T-cell (primary cell): Measurements from ENCODE around the gene PFDN4. TPM values are rescaled to one million over a fixed set of nuclear protein-coding genes. Genes with fewer than 3 reads are reported as not detected.
A peak's percentile ranks its signal among the peaks of the same experiment; 100 is the strongest.

Experiments
- ATAC-seq, 4 experiments: fragments of 200-7000 bp in 3 of 4; fragments of 150-1000 bp in 1 of 4; cut with Tn5 transposase; replicated peaks in 1 of 4; 1 replicate in 3 of 4; 2 replicates in 1 of 4; pipeline ENCODE4 v1.10.0; 2021; ENCODE audit warnings: moderate library complexity in 3 of 4, mild to moderate bottlenecking in 2 of 4, moderate number of reproducible peaks in 1 of 4
- CTCF ChIA-PET, 2 donors: fragments of 300-600 bp; sonication (Branson Sonifier 250); formaldehyde crosslinking; loops; one replicate each; lab custom pipeline; 2022; ENCODE audit warnings: antibody characterized with exemption in 2 of 2; lab: Charles Lee
- POLR2A ChIA-PET, 2 donors: fragments of 300-600 bp; sonication (Branson Sonifier 250); formaldehyde crosslinking; loops; one replicate each; lab custom pipeline; 2022; ENCODE audit warnings: antibody characterized with exemption in 2 of 2; lab: Charles Lee
- DNase-seq, 35 experiments: peaks; one replicate each; pipeline versions ENCODE4 v3.0.0 to v3.0.0-alpha.2; 2013 to 2023
- H3K27ac ChIP-seq: one replicate; pipeline ENCODE4 v1.5.1; 2013; ENCODE audit warnings: low read length
- H3K27me3 ChIP-seq, 2 experiments: replicated peaks in 1 of 2; 1 replicate in 1 of 2; 2 replicates in 1 of 2; pipeline versions ENCODE4 v1.6.1 to v1.7.0; 2013; ENCODE audit warnings: low read length in 1 of 2, mixed read lengths in 1 of 2; ENCODE audit not compliant: control insufficient read depth in 2 of 2, insufficient read depth in 2 of 2; ENCODE audit errors: extremely low read depth in 1 of 2
- H3K36me3 ChIP-seq, 2 donors: 1 replicate in 1 of 2; 2 replicates in 1 of 2; pipeline versions ENCODE4 v1.6.1 to v1.7.0; 2013; ENCODE audit warnings: low read length in 1 of 2; ENCODE audit not compliant: control insufficient read depth in 2 of 2, insufficient read depth in 1 of 2; ENCODE audit errors: extremely low read depth in 1 of 2
- H3K4me1 ChIP-seq, 2 experiments: 1 replicate in 1 of 2; 2 replicates in 1 of 2; pipeline versions ENCODE4 v1.6.1 to v1.7.0; 2013; ENCODE audit warnings: low read length in 2 of 2, mixed read lengths in 1 of 2; ENCODE audit not compliant: insufficient read depth in 2 of 2, control insufficient read depth in 1 of 2; ENCODE audit errors: extremely low read depth in 1 of 2
- H3K4me3 ChIP-seq, 2 donors: 1 replicate in 1 of 2; 2 replicates in 1 of 2; pipeline versions ENCODE4 v1.5.1 to v1.7.0; 2013; ENCODE audit warnings: mild to moderate bottlenecking in 2 of 2, low read length in 1 of 2, moderate library complexity in 1 of 2; ENCODE audit not compliant: control insufficient read depth in 1 of 2; ENCODE audit errors: extremely low read depth in 1 of 2
- H3K9me3 ChIP-seq: 2 replicates; pipeline ENCODE4 v1.7.0; 2013
- H3K27ac Mint-ChIP-seq, 2 donors: one replicate each; pipeline ENCODE4 v1.8.0; 2020 to 2021; ENCODE audit warnings: mild to moderate bottlenecking in 2 of 2, mixed read lengths in 2 of 2
- H3K27me3 Mint-ChIP-seq, 2 donors: one replicate each; pipeline ENCODE4 v1.8.0; 2021 to 2022; ENCODE audit warnings: mixed read lengths in 2 of 2
- H3K36me3 Mint-ChIP-seq: one replicate; pipeline ENCODE4 v1.8.0; 2021; ENCODE audit warnings: mixed read lengths
- H3K4me1 Mint-ChIP-seq, 3 donors: one replicate each; pipeline ENCODE4 v1.8.0; 2020 to 2022; ENCODE audit warnings: mixed read lengths in 3 of 3, mild to moderate bottlenecking in 1 of 3
- H3K4me3 Mint-ChIP-seq, 3 donors: one replicate each; pipeline ENCODE4 v1.8.0; 2020 to 2022; ENCODE audit warnings: mild to moderate bottlenecking in 3 of 3, mixed read lengths in 3 of 3, moderate library complexity in 3 of 3
- H3K9me3 Mint-ChIP-seq, 3 donors: one replicate each; pipeline ENCODE4 v1.8.0; 2020 to 2022; ENCODE audit warnings: mixed read lengths in 3 of 3
- WGBS: methylation state at CpG from one replicate; pipeline ENCODE4 v1.1.5; 2013; ENCODE audit warnings: missing lambda C conversion rate; ENCODE audit not compliant: insufficient coverage; 5-methylcytosine and 5-hydroxymethylcytosine counted together
- total RNA-seq, 35 experiments: library from RNA in 6 of 35; stranded (reverse) in 6 of 35; fragments of 120-200 nt in 1 of 35; gene quantifications; one replicate each; pipeline versions ENCODE4 v1.2.1 to v1.2.4 and lab custom pipeline; 2013 to 2026

PFDN4 gene
- total RNA-seq, 5 donors from 2014 or later (not counting 1 experiment from before 2014, with no cell fraction given): 14.9 to 19.2 (median 17.6) TPM

GRCh38 chr20:54219751-54220426 lies 12.0 kb downstream of the PFDN4 start:
- Mint-ChIP-seq H3K9me3 (no peaks in the 10 kb centered on the region), H3K4me1 (peaks cover 20 to 28% (median 22%) of the 10 kb centered on the region in 3 donors), H3K36me3 (peaks cover 26% of the 10 kb centered on the region), H3K27me3 (no peaks in the 10 kb centered on the region), H3K27ac (no peak overlapping the region), H3K4me3 (no peak overlapping the region)
- no peaks in the 10 kb centered on the region for H3K9me3 ChIP-seq
- ATAC-seq: no peak
- H3K36me3 ChIP-seq: peaks cover 2 to 9% of the 10 kb centered on the region in 2 donors
- DNase-seq: peak in 1 of 35 experiments; percentile 12
- H3K27me3 ChIP-seq: no peaks in the 10 kb centered on the region
- no peak overlapping the region for H3K27ac ChIP-seq
- WGBS: 100% methylated on average over 1 of the region's 6 CpGs
- CTCF ChIA-PET: interaction anchor here in 1 of 2 donors (0.9 kb wide), 1 partner anchor 11 kb away, joined by 3 read pairs; no protein-coding TSS in a partner anchor
- POLR2A ChIA-PET: interaction anchor here in 1 of 2 donors (0.5 kb wide), 1 partner anchor 501 kb away, joined by 3 read pairs; no protein-coding TSS in a partner anchor
- peaks cover 0 to 14% of the 10 kb centered on the region in 2 experiments for H3K4me1 ChIP-seq
- no peak overlapping the region for H3K4me3 ChIP-seq

GRCh38 chr20:54220722-54221121 lies 12.8 kb downstream of the PFDN4 start:
- Mint-ChIP-seq H3K4me3 (no peak overlapping the region), H3K27ac (peak overlapping the region in 1 of 2 donors; percentile 91), H3K27me3 (no peaks in the 10 kb centered on the region), H3K4me1 (peaks cover 20 to 24% (median 22%) of the 10 kb centered on the region in 3 donors), H3K9me3 (no peaks in the 10 kb centered on the region), H3K36me3 (peaks cover 25% of the 10 kb centered on the region)
- H3K9me3 ChIP-seq: no peaks in the 10 kb centered on the region
- no peak for ATAC-seq
- 77% methylated on average over 2 of the region's 6 CpGs for WGBS
- peaks cover 0 to 14% of the 10 kb centered on the region in 2 experiments for H3K4me1 ChIP-seq
- no peaks in the 10 kb centered on the region for H3K27me3 ChIP-seq
- peaks cover 2 to 6% of the 10 kb centered on the region in 2 donors for H3K36me3 ChIP-seq
- ChIA-PET CTCF (no interaction called here), POLR2A (no interaction called here)
- DNase-seq: no peak
- H3K27ac ChIP-seq: no peak overlapping the region
- no peak overlapping the region for H3K4me3 ChIP-seq

- DNase-seq (peak in 16 of 35 experiments; percentile 8 to 51 (median 18)), ATAC-seq (peak; percentile 68 to 93 (median 78))
- no peak overlapping the region for H3K27ac ChIP-seq
- no peaks in the 10 kb centered on the region for H3K27me3 Mint-ChIP-seq
- peak overlapping the region; percentile 84 to 91 for H3K27ac Mint-ChIP-seq
- H3K9me3 ChIP-seq: no peaks in the 10 kb centered on the region
- H3K4me1 ChIP-seq: peaks cover 0 to 14% of the 10 kb centered on the region in 2 experiments
- H3K27me3 ChIP-seq: no peaks in the 10 kb centered on the region
- H3K36me3 ChIP-seq: peaks cover 0 to 2% of the 10 kb centered on the region in 2 donors
- ChIA-PET POLR2A (no interaction called here), CTCF (interaction anchor here in 1 of 2 donors (1.4 kb wide), 1 partner anchor 13 kb away, joined by 5 read pairs; the partner anchor contains the start of gene PFDN4)
- peaks cover 19% of the 10 kb centered on the region for H3K36me3 Mint-ChIP-seq
- no peak overlapping the region for H3K4me3 ChIP-seq
- H3K4me1 Mint-ChIP-seq: peaks cover 20 to 23% (median 22%) of the 10 kb centered on the region in 3 donors
- H3K9me3 Mint-ChIP-seq: no peaks in the 10 kb centered on the region
- 82% methylated on average over 3 of the region's 4 CpGs for WGBS
- H3K4me3 Mint-ChIP-seq: peak overlapping the region in 2 of 3 donors; percentile 4 to 40
These were observed 13.5 kb downstream of the PFDN4 start for GRCh38 chr20:54221353-54221752.

- no peaks in the 10 kb centered on the region for H3K9me3 ChIP-seq
- WGBS: 83% methylated on average over 13 of the region's 17 CpGs
- H3K27me3 ChIP-seq: no peaks in the 10 kb centered on the region
- no peak overlapping the region for H3K27ac ChIP-seq
- ChIA-PET CTCF (interaction anchor here (0.6 to 1.4 kb wide), 3 partner anchors 14 to 91 kb away, joined by 3 to 5 read pairs (median 3); partner anchors contain the start of gene PFDN4 (in 1 of the 2)), POLR2A (no interaction called here)
- Mint-ChIP-seq H3K36me3 (peaks cover 14% of the 10 kb centered on the region), H3K4me1 (peaks cover 20 to 23% (median 22%) of the 10 kb centered on the region in 3 donors), H3K27ac (peak overlapping the region; percentile 84 to 91), H3K9me3 (no peaks in the 10 kb centered on the region), H3K4me3 (peak overlapping the region in 1 of 3 donors; percentile 4), H3K27me3 (no peaks in the 10 kb centered on the region)
- DNase-seq (no peak), ATAC-seq (no peak)
- H3K36me3 ChIP-seq: peaks cover 0 to 2% of the 10 kb centered on the region in 2 donors
- H3K4me3 ChIP-seq: no peak overlapping the region
- H3K4me1 ChIP-seq: peaks cover 0 to 14% of the 10 kb centered on the region in 2 experiments
These were observed 14.4 kb downstream of the PFDN4 start for GRCh38 chr20:54221996-54222890.

- Mint-ChIP-seq H3K4me3 (no peak overlapping the region), H3K27ac (no peak overlapping the region), H3K27me3 (no peaks in the 10 kb centered on the region), H3K9me3 (peaks cover 0 to 4% (median 3%) of the 10 kb centered on the region in 3 donors), H3K4me1 (peaks cover 20 to 23% (median 22%) of the 10 kb centered on the region in 3 donors), H3K36me3 (peaks cover 11% of the 10 kb centered on the region)
- Histone ChIP-seq H3K27me3 (no peaks in the 10 kb centered on the region), H3K4me3 (no peak overlapping the region), H3K4me1 (peaks cover 0 to 14% of the 10 kb centered on the region in 2 experiments), H3K27ac (no peak overlapping the region), H3K36me3 (no peaks in the 10 kb centered on the region), H3K9me3 (no peaks in the 10 kb centered on the region)
- WGBS: 92% methylated on average over 2 of the region's 5 CpGs
- ChIA-PET POLR2A (no interaction called here), CTCF (interaction anchor here (0.6 to 1.0 kb wide), 3 partner anchors 23 to 90 kb away, joined by 3 read pairs; no protein-coding TSS in a partner anchor)
- DNase-seq (no peak), ATAC-seq (no peak)
These were observed 15.4 kb downstream of the PFDN4 start for GRCh38 chr20:54223285-54223684.

GRCh38 chr20:54223751-54224150 lies 15.9 kb downstream of the PFDN4 start:
- ATAC-seq: no peak
- Histone ChIP-seq H3K27ac (no peak overlapping the region), H3K9me3 (no peaks in the 10 kb centered on the region), H3K4me3 (no peak overlapping the region), H3K36me3 (no peaks in the 10 kb centered on the region), H3K27me3 (no peaks in the 10 kb centered on the region), H3K4me1 (peaks cover 0 to 14% of the 10 kb centered on the region in 2 experiments)
- Mint-ChIP-seq H3K4me3 (no peak overlapping the region), H3K27me3 (no peaks in the 10 kb centered on the region), H3K4me1 (peaks cover 20 to 23% (median 22%) of the 10 kb centered on the region in 3 donors), H3K27ac (peak overlapping the region in 1 of 2 donors; percentile 2), H3K36me3 (peaks cover 7% of the 10 kb centered on the region), H3K9me3 (peaks cover 0 to 8% (median 3%) of the 10 kb centered on the region in 3 donors)
- 80% methylated on average over 4 of the region's 4 CpGs for WGBS
- POLR2A ChIA-PET: no interaction called here
- no peak for DNase-seq
- CTCF ChIA-PET: no interaction called here
